SK-N-MC (cell line): ENCODE results near the gene CBFA2T2.

Source experiments
- EZH2 ChIP-seq: fragments of 200-600 bp; sonication (generic); IDR thresholded peaks from one replicate; pipeline ENCODE4 v1.6.1; 2017; ENCODE audit warnings: antibody characterized with exemption
- POLR2AphosphoS5 ChIP-seq: IDR thresholded peaks from 2 replicates; pipeline ENCODE4 v1.6.1; 2012; ENCODE audit warnings: mild to moderate bottlenecking, low read depth, low read length, borderline replicate concordance

DNA sequence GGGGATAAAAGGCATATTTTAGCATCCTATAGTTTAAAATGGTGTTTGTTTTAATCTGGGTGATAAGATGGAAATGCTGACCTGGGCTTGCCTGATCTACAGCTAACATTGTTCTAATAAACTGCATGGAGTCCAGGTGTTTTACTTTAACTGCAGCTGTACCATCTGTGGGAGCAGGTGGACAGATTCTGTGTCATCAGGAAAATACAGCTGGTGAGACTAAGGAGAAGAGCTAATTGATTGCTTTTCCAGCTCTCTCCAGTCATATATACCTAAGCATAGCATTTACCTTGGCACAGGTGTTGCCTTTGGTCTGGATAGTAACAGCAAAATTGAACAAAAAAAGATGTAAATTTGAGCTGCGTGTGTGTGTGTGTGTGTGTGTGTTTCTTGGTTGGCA lies 31.6 kb downstream of the CBFA2T2 start:
- TF ChIP-seq POLR2AphosphoS5 (no peak), EZH2 (no peak)
